Inflammatory macrophage treated with lipopolysaccharide for 4 hours (primary cell): Measurements from ENCODE around the gene GPD2.

Source experiments
- DNase-seq: peaks from one replicate; pipeline ENCODE4 v3.0.0-alpha.2; 2020

Gene GPD2

DNA sequence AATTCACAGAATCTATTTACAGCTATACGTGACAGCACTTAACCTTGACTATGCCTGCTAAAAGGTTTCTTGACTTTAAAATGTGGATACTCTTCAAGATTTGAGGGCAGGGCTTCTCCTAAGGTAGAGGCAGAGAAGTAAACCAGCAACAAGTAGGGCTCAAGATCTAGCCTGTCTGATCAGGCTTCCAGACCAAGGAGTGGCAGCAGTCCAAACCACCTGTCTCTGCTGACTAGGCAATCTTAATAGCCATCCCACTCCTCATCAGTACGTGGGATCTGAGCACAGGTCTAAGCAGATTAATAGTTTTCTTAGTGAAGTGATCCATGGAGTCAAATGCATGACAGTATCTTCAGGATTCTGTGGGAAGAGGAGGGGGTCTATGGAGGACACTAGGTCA lies 100.4 kb downstream of the GPD2 start:
- DNase-seq, result no peak

DNA sequence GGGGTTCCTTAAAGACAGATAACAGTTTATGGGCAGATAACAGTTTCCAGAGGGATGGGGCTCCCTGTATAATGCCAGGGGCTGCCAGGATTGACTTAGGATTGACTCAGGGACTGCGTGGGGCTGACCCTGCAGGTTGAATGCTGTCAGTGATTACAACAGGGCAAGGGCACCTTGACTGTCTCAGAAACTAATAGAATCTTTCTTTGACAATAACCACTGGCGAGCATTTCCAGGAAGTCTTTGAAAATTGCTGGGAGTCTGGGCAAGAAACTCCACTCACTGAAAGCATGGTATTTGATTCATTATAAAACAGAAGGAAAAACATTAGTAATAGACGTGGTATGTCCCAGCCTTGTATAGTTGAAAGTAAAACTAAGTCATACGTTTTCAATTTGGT lies 101.0 kb downstream of the GPD2 start:
- DNase-seq, result no peak

DNA sequence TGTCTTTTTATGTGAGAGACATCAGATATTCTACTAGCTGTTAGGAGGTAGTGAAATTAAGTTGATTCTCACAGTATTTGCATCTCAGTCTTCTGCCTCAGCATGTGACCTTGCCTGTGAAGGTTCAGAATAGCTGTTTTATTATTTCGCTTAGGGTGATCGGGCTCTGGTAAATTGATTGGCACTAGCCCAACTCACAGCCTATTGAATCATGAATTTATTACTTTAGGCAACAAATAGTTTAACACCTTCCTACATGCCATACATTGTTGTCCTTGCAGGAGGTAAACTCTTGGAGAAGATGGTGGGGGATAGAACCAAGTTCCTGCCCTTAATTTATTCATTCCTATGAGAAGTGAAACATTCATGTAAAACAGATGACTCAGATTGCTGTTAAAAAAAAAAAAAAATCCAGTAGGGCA lies 101.9 kb downstream of the GPD2 start:
- DNase-seq, result peak; percentile 35

DNA sequence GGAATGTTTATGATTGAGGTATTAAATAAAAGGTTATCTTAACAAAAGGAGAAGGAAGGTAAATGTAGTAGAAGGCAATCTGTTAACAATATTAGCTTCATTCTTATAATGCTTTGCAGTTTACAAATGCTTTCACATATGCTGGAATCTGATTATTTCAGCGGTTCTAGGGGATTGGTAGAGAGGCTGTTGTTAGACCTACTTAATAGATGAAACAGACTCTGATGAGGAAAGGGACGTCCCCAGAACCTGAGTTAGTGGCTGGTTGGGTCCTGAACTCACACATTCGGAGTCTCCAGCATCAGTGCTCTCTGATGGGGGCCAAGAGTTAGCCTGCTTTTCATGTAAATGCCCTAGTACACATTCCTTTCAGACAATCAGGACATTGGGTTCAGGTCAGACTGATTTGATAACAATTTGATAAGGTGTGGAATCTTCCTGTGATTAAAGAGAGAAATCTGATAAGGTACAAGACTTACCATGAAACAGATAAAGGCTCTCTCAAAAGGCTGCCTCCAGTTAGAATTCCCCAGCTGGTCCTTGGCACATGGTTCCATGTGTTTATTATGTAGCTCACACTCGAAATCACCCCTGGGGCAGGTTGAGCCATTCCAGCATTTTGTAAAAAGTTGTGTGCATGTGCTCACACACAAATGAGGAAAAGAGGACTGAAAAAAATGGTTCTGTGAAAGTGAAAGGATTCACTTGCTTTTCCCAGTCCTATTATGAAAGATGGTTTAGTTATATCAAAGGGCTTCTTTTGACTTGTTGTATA lies 103.1 kb downstream of the GPD2 start:
- DNase-seq, result peak; percentile 65

DNA sequence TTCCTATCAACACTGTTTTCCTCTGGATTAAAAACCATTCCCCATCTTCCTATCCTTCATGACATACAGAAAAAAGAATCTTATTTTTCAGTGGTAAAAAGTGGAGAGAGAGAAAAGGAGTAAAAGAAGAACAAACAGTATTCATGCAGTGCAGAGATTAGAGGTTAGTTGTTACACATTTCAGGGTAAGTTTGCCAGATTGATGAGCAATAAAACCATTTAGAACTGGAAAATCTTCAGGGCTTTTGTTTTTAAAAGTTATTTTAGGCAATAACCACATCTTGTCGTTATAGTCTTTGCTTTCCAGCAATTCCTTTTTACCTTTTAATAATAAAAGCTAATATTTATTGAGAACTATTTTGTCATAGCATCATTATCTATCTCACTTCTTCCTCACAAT lies 104.5 kb downstream of the GPD2 start:
- no peak for DNase-seq

DNA sequence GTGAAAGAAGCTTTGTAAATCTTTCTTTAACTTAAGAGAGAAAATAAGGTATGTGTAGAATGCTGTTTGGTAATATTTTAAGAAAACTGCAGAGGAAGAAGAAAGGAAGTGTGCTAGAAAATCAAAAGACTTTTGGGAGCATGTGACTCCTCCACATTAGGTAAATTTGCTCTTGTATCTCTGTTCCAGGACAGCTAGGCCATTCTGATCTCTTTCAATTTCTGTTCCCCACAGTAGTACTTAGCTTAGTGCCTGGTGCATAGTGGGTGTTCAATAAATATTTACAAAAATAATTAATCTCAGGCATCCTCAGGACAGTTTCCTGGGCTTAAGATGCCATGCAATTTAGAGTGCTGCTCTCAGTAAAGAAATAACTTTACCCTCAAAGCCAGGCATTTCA lies 105.0 kb downstream of the GPD2 start:
- DNase-seq, result no peak

DNA sequence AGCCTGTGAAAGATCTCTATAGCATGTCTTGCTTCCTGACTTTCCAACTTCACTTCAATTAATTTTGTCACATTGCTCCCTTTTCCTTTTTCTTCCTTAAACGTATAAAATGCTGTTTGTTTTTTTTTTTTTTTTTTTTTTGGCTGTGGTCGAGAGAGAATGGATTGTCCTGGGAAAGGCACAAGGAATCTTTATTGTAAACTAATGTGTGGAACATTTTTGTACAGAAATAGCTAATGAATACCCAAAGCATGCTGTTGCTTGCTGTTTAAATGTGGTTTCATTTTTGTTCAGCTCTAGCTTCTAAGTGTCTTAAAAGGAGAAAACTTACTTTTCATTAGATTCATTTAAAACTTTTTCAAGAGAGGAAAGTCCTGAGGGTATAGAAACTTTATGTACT lies 105.5 kb downstream of the GPD2 start:
- no peak for DNase-seq

DNA sequence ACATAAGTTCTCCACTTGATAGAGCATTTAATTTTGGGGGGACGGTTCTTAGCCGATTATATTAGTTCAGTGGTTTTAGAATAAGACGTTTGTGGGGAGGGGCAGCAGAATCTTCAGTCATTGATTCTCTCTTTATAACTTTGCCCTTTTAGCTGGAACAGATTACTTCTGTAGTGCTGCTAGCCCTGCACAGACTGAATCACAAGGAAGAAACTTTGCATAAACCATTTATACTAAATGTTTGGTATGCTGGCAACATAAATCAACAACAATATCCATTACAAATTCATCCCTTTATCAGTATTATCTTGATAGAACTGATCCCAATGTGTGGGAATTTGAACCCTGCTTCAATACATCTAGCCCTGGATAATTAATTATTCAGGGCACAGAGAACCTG lies 112.2 kb downstream of the GPD2 start:
- no peak for DNase-seq

DNA sequence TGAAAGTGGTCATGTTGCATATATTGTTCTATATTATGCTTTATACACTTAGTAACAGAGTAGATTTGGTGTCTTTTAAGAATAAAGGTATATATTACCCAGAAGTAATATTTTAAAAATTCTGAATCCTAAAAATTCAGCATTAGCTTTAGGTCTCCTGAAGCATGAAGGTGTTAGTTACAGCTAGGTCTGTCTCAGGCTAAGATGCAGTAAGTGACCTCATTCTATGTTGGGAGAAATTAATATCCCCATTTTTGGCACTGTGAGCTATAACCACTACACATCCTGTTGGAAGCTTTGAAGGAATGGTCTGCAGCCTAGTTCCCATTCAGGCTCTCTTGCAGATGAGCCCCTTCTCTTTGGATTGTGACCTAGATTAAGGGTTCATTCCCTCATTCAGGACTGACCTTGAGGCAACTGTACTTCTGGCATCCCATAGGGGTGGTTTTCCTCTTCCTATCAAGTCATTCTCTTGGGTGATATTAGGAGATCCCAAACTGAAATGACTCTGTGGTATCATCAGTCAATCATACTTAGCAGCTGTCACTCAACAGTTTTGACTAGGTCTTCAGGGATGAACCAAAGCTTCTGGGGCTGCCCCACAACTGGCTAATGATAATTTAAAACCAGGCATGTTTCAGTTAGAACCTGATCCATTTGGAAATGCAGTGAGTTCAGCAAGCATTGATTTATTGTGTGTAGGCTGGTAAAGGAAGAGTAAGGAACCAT lies 117.7 kb downstream of the GPD2 start:
- DNase-seq, result no peak

DNA sequence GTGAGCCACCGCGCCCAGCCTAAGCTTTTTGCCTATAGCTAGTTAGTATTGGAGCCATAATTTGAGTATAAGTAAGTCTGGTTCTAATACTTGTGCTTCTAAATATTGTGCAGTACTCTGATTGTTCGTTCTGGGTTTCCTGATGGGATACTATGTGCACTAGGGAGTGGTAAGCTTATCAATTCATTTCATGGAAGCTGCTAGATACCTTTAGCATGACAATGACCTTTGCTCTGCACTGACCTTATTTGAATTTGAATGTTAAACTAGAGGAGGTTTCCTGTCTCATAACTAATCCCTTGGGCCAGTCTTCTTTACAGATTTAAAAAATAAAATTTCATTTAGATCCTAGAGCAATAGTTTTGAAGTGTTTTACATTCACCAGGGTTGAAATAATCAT lies 125.1 kb downstream of the GPD2 start:
- DNase-seq, result no peak

DNA sequence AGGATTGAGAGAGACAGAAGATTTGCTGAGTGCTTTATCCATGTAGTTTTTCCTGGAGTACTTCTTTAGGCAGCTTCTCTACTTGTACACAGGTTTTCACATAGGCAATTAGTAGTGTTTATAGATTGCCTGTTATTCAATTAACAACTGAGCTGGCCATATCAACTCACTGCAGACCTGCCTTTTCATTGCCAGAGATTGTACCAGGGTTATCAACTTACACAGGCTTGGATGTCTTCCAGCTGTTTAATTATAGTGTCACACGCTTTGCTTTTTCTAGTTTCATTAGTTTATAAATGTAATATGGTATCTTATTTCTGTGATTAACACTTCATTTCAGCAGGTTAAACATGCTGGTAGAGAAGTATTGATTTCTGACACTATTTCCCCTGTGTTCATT lies 125.9 kb downstream of the GPD2 start:
- DNase-seq, result no peak

DNA sequence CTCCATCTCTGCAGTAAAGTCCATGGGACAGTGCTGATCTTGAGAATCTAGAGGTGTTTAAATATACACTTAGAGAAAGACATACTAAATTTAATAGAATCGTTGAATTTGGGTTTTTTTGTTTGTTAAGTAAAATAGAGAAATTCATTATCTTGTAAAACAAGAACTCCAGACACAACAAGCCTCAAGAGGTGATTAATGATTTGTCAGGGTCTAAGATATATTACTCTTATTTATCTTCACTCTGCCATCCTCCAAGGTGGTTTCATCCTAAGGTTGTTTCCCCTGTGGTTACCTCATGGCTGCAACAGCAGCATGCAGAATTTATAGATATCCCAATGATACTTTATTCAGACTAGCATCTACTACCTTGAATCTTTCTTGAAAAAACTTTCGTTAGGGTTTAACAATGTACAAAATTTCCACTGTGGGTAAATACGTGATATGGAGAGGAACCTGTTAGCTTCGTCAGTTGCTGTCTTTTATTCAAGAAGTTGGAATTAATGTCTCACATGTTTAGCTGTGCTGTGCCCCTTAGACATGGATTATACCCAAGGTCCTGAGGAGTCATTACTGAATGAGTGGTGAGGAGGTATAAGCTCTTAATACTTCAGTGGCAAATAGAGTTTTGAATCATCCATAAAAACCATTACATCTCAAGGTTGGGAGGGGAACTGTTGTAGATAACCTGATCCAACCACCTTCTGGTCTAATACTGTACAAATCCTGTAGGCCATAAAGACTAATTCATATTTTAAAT lies 128.0 kb downstream of the GPD2 start:
- no peak for DNase-seq

DNA sequence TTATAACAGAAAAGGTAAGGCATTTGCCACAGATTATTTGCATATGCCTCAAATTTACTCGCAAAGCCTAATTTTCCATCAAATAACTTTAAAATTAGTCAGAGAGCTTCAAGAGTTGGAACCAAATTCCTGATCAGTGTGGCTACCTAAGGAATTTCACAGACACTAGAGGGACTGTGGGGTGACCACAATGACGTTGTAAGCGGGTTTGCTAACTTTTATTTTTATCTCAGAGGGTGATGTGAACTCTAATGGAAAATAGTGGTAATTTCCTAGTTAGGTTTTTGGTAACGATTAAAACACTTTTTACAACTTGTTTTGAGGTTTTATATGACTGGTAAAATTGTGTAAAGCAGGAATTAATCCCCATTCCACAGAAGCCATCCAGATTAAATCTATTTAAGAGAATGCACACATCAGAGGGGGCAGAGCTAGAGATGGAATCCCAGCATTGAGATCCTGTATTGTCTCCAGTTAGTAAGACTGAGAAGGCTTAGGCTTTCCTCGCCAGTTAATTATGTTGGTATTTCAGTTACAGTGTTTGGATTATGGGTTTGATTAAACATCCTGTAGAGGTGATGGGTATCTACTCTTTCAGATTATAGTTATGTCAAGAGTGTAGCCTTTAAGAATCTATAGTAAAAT lies 129.0 kb downstream of the GPD2 start:
- DNase-seq, result no peak

DNA sequence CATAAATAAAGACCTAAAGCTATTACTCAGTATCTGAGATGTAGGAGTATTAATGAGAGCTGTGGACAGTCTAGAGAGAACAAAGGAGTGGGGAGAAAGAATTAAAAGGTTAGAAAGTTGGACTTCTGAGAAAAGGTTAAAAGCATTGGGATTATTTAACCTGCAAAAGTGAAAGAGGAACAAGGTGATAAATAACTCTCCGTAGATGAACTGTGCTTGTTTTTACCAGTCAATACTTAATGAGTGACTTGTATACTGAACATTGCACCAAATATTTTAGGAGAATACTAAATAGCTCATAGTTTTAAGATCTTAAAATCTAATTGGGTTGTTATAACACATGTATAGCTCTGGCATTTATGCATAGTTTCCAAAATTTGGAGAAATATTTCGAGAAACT lies 137.5 kb downstream of the GPD2 start:
- DNase-seq, result no peak

DNA sequence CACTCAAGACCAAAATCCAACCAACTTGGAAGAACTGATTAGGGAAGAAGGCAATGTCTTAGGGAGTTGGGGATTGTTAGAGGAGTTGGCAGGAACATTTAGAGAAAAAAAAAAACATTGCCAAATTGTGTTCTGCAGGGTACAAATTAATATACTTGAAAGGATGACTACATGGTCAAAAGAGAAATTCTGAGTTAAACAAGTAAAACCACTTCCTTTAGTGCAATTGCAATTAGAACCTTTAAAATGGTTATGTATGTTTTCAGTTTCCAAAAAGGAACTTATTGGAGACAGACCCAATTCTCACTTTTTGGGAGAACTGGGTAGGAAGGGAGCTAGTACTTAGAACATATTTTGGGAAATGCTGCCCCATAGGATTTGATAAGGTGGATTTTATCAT lies 137.9 kb downstream of the GPD2 start:
- DNase-seq, result no peak

DNA sequence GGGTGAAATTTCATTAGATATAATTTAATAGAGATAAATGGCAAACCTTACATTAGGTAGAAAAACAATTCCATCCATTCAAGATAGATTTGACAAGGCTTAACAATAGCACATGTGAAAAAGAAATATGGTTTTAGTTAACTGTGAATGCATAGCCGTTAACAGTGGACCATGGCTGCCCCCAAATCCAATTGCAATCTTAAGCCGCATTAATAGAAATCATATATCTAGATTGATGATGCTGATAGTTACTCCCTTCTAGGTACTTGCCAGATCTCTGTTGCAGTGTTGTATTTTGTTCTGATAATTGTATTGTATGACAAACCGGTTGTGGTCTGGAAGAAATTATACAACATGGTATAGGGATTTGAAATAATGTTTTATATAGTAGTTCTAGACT lies 139.8 kb downstream of the GPD2 start:
- no peak for DNase-seq

DNA sequence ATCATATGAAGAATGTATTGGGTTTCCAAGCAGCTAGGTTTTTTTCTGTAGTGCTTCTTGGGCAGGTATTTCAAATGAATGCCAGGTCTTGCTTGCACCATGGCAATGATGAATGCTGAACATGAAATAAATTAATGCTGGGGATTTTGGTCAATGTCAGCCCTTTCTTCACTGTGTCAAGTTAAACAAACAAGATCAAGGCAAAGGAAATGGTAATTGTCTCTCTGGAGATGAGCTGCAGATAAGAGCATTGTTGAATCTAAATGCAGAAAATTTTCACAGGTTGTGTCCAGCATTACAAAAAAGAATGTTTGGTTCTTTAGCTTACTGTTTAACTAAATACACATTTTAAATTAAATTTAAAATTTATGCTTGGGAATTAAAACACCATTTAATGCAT lies 144.3 kb downstream of the GPD2 start:
- DNase-seq, result no peak

DNA sequence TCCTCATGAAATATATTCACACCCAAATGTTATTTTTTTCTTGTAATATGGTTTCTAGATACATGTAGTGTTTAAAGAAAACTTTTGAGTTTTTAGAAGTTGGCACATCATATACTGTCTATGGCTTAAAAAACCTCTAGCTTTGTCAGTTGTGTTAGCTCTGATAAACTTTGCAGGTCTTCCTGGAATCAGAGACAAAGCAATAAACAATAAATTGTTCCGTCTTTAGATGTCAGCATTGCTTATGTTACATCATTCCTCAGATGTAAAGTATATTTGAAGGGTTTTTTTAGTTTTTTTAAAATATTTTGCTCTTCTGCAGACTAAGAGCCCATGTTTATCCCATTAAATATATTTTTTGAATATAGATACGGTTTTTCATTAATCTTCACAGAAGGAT lies 145.1 kb downstream of the GPD2 start:
- no peak for DNase-seq

DNA sequence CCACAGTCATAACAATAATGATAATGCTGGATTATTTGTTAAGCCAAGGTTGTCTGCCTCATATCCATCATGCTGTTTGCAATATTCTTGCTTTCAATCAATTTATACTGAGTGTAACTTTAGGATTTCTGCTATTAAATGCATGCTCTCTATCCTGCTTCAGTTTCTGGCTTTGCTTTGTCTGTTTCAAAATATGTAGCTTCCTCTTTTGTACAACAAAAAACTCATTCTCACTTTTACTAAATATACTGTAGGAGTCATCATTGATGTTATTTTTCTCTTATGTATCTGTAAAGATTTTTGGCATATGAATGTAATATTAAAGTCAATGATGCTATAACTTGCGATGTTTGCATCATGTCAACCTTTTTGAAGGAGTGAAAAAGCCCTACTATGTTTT lies 149.3 kb downstream of the GPD2 start:
- peak; percentile 34 for DNase-seq

DNA sequence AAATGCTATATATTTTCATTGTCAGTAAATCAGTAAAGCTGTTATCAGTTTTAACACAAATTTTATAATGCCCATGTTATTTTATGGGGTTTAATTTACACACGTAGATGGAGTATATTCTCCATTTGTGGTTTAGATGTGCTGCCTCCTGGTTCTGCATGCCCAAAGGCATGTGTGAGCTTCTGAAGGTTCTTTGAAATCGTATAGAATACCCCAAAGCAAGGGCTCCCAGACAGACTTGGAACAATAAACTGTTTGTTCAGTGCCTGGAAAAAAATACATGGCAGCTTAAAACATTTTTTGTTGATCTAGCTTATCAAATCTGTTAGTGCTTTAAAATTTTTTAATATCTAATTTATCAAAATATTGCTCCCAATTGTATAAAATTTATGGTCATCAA lies 150.4 kb downstream of the GPD2 start:
- DNase-seq, result no peak

DNA sequence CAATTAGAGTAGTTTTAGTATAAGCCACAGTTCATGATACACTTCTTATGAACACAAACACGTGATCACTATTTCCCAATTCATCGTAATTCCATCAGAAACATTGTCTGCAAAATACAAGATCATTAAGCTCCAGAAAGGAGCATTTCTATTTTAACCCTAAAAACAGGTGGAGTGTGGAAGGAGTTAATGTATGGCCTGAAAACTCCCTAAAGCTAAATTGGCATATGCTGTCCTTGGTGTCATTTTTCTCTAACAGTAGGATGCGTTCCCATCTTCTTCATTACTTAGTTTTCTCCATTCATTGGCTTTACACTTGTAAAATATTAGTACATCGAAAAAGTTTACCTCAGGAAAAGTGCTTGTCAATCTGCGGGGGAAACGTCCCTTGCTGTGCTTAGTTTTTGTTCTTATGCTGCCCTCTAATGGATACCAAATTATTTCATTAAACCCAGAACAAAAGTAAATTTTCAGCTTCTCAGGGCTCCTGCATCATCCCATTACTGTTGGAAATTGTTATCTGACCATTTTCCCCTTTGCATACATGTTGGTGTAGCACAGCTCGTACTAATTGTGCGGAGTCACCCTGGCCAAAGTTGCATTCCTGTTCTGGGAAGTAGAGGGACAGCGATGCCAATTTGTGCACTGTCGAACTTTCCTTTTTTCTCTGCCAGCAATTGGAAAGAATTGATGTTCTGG lies 153.4 kb downstream of the GPD2 start:
- no peak for DNase-seq

DNA sequence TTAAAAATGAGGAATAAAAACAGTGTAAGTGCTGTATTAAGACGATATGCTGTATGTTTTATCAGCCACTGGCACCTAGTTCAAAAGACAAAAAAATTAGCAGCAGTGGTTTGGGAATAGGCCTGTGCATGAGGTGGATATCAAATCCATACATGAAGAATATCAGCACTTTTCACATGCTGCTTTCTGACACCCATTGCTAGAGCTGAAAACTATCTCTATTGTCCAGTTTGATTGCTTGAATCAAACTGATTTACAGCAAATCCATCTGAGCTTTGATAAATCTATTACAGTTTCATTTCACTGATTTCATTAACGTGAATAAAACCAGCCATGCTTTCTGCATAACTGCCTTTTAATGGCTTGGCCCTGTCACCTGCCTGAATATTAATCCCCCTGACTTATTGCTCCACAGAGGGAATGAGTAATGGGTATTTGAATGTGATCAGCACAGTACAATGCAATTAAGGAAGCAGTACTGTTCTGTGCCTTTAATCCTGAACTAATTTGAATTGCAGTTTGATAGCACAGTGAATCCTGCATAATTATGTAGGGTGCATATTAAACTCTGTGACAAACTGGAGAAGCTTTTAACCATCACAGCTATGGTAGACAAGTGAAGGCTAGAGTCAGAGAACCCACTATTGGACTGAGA lies 154.0 kb downstream of the GPD2 start:
- DNase-seq, result no peak
